SK-N-SH (cell line): Measurements from ENCODE around the gene MTURN.

Experiments
- CHD2 ChIP-seq: fragments of 150-350 bp; IDR thresholded peaks from 2 replicates; pipeline ENCODE4 v1.6.1; 2018; ENCODE audit warnings: low read length; ENCODE audit not compliant: partially characterized antibody
- EP300 ChIP-seq, 2 experiments: IDR thresholded peaks; 2 replicates each; pipeline versions ENCODE4 v1.4.0 to v1.6.1; 2012; ENCODE audit warnings: borderline replicate concordance in 1 of 2, low read depth in 1 of 2, low read length in 1 of 2
- EZH2phosphoT487 ChIP-seq: fragments of 200-600 bp; sonication (generic); IDR thresholded peaks from 2 replicates; pipeline ENCODE4 v1.6.1; 2017; ENCODE audit warnings: low read depth, mixed run types, mild to moderate bottlenecking, antibody characterized with exemption, moderate library complexity, borderline replicate concordance
- FOSL2 ChIP-seq: IDR thresholded peaks from 2 replicates; pipeline ENCODE4 v1.4.0; 2012; ENCODE audit warnings: low read depth, mild to moderate bottlenecking, moderate library complexity, borderline replicate concordance
- GABPA ChIP-seq: IDR thresholded peaks from 2 replicates; pipeline ENCODE4 v1.4.0; 2012; ENCODE audit warnings: low read depth, mild to moderate bottlenecking
- MXI1 ChIP-seq: IDR thresholded peaks from 2 replicates; pipeline ENCODE4 v1.6.1; 2012; ENCODE audit warnings: mild to moderate bottlenecking, low read depth, low read length, improper control_type of control experiment
- POLR2AphosphoS5 ChIP-seq: IDR thresholded peaks from 2 replicates; pipeline ENCODE4 v1.6.1; 2012; ENCODE audit warnings: low read depth, low read length
- RAD21 ChIP-seq: IDR thresholded peaks from 2 replicates; pipeline ENCODE4 v1.6.1; 2012; ENCODE audit warnings: mild to moderate bottlenecking, low read length
- SIN3A ChIP-seq: IDR thresholded peaks from 2 replicates; pipeline ENCODE4 v1.6.1; 2012; ENCODE audit warnings: low read depth, mild to moderate bottlenecking, low read length, moderate library complexity, borderline replicate concordance
- TCF12 ChIP-seq: IDR thresholded peaks from 2 replicates; pipeline ENCODE4 v1.4.0; 2012
- TF ChIP-seq, protein P1 (sequence below): fragments of 200-600 bp; sonication (generic); IDR thresholded peaks from 2 replicates; pipeline ENCODE4 v1.6.1; 2017; ENCODE audit warnings: antibody characterized with exemption, mild to moderate bottlenecking, moderate library complexity
- TF ChIP-seq, protein P2 (sequence below): IDR thresholded peaks from 2 replicates; pipeline ENCODE4; 2012
- TF ChIP-seq, protein P3 (sequence below): fragments of 150-350 bp; IDR thresholded peaks from 2 replicates; pipeline ENCODE4 v1.6.1; 2017; ENCODE audit warnings: antibody characterized with exemption, low read length, low read depth, borderline replicate concordance

- TF ChIP-seq TCF12 (no peak), EP300 (IDR thresholded peaks at IDR 0.05; ENCODE audit: borderline replicate concordance in 1 of 2, low read depth in 1 of 2, low read length in 1 of 2) (no peak), CHD2 (no peak), RAD21 (no peak), GABPA (no peak), FOSL2 (no peak), EZH2phosphoT487 (no peak), POLR2AphosphoS5 (no peak), MXI1 (no peak), SIN3A (no peak)
- TF ChIP-seq, protein P1, sequence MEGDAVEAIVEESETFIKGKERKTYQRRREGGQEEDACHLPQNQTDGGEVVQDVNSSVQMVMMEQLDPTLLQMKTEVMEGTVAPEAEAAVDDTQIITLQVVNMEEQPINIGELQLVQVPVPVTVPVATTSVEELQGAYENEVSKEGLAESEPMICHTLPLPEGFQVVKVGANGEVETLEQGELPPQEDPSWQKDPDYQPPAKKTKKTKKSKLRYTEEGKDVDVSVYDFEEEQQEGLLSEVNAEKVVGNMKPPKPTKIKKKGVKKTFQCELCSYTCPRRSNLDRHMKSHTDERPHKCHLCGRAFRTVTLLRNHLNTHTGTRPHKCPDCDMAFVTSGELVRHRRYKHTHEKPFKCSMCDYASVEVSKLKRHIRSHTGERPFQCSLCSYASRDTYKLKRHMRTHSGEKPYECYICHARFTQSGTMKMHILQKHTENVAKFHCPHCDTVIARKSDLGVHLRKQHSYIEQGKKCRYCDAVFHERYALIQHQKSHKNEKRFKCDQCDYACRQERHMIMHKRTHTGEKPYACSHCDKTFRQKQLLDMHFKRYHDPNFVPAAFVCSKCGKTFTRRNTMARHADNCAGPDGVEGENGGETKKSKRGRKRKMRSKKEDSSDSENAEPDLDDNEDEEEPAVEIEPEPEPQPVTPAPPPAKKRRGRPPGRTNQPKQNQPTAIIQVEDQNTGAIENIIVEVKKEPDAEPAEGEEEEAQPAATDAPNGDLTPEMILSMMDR: no peak
- TF ChIP-seq, protein P2, sequence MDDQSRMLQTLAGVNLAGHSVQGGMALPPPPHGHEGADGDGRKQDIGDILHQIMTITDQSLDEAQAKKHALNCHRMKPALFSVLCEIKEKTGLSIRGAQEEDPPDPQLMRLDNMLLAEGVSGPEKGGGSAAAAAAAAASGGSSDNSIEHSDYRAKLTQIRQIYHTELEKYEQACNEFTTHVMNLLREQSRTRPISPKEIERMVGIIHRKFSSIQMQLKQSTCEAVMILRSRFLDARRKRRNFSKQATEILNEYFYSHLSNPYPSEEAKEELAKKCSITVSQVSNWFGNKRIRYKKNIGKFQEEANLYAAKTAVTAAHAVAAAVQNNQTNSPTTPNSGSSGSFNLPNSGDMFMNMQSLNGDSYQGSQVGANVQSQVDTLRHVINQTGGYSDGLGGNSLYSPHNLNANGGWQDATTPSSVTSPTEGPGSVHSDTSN: no peak
- TF ChIP-seq, protein P3, sequence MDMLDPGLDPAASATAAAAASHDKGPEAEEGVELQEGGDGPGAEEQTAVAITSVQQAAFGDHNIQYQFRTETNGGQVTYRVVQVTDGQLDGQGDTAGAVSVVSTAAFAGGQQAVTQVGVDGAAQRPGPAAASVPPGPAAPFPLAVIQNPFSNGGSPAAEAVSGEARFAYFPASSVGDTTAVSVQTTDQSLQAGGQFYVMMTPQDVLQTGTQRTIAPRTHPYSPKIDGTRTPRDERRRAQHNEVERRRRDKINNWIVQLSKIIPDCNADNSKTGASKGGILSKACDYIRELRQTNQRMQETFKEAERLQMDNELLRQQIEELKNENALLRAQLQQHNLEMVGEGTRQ: no peak
Measured at GRCh38 chr7:30116771-30117170, 18.0 kb upstream of the MTURN start.
